ENCODE data around the gene CBLN3.

The CBLN3 gene

DNA sequence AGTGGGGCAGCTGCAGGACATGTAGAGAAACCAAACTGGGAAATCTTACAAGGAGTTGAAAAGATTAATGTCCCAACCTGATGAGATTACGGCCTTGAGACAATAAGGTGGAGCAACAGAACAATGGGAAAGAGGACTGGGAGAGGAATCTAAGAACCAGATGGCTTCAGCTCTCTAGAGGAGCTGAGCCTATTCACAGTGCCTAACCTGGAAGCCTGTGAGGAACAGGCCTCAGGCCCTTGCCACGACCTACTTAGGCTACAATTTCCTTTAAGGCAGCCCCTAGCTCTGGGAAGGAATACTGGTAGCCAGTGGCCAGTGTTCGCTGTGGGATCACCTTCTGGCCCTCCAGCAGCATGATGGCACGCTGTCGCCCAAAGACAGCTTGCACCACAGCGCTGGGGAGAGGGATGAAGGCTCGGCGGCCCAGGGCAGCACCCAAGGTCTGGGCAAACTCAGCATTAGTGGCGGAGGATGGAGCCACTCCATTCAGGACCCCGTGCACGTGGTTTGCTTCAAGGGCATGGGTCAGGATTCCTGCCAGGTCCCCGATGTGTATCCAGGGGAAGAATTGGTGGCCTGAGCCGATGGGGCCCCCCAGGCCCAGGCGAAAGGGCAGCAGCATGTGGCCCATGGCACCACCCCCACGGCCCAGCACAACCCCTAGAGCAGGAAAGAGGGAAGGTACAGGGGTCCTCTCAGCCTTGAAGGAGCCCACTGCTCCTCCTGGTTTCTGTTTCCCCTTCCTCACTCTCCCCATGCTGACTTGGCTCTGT lies 10.6 kb upstream of the CBLN3 start:
- DNase-seq (ENCODE audit: low read depth in 1 of 2, low spot score in 1 of 2): no peak

DNA sequence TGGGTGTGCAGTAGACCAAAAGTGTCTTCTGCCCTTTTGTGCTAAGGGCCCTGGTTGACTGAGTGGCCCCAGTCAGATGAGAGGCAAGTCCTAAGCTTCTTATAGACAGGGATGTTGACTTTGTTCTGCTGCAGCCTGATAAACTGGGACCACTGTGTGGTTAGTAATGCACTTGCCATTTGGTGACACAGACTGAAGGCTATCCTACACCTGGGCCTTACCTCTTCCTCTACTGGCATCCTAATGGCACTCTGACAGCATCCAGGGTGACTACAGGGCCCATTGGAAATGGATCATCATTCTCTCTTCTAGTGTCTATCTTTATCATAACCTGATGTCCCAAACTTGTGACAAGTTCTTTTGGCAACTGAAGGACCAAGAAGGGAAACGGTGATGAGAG lies 9.8 kb upstream of the CBLN3 start:
- no peak for DNase-seq (ENCODE audit: low read depth in 1 of 2, low spot score in 1 of 2)

DNA sequence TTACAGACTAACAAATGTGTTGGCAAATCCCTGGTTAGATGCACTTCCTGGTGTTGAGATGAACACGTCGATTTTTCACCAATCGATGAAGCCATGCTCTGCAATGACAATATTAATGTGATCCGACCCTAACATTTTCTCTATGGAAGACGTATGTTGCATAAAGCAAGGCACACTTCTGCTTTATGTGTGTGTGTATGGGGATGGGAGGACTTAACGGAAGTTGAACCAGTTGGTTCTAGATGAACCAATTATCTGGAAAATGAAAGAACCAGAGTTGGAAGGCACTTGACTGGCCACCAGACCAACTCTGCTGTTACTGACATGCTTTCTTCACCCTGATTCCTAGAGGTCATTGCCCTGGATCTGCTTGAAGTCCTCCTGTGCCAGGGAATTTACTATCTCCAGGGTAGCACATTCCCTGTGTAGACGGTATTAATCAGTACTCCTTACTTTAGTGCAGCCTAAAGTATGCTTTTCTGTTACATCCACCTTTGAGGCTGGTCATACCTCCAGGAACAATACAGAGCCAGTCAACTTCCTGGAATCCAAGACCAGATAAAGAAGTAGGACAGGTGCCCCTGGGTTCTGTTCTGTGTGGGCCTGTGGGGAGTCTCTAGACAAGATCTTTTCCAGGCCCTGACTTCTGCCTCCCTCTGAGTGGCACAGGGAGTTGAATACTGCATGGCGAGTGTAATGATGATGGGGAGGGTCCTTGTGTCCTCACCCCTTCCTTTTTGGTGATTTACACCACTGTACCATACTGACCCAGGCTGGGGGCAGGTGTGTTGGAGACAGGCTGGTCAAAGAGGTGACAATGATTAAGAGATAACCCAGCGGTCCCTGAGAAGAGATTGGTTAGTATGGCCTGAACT lies 9.0 kb upstream of the CBLN3 start:
- no peak for DNase-seq (ENCODE audit: low read depth in 1 of 2, low spot score in 1 of 2)

DNA sequence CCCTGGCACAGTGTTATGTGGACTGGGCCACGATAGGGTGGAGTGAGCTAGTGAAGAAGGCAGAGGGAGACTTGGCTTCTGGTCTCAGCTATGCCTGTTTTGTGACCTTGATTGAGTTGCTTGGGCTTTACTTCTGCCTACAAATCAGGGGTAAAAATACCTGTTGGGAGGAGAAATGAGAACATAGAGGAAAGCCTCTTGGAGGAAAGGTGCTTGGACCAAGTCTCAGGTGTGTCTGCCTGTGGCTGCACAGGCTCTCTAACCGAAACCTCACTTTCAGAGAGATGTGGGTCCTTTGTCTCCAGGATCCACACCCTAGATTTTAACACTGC lies 8.2 kb upstream of the CBLN3 start:
- no peak for DNase-seq (ENCODE audit: low read depth in 1 of 2, low spot score in 1 of 2)

DNA sequence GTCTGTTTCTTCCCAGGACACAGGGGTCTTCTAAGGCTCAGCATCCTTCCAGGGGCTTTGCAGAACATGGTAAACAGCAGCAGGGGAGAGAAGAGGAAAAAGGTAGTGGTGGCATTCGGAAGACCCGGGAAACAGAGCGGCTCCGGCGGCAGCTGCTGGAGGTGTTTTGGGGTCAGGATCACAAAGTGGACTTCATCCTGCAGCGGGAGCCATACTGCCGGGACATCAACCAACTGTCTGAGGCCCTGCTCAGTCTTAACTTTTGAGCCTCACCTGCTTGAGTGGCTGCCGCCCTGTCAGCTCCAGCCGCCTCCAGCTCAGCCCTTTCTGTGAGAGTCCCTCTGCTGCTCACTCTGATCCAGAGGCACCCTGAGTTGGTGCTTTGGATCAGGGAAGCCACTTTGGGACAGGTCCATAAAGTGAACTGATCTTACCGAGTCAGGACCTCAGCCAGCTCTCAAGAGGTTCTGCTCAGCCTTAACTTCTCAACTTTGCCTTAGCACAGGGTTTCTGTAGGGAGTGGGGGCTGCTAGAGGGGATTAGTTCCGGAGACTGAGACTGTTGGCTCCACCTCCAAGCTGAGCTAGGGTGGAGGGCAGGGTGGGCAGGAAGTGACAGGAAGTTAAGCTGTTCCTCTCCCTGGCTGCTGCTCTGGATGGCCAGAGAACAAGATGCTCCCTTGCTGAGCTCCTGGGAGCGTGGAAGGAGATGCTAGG lies 7.7 kb upstream of the CBLN3 start:
- DNase-seq (ENCODE audit: low read depth in 1 of 2, low spot score in 1 of 2): no peak

DNA sequence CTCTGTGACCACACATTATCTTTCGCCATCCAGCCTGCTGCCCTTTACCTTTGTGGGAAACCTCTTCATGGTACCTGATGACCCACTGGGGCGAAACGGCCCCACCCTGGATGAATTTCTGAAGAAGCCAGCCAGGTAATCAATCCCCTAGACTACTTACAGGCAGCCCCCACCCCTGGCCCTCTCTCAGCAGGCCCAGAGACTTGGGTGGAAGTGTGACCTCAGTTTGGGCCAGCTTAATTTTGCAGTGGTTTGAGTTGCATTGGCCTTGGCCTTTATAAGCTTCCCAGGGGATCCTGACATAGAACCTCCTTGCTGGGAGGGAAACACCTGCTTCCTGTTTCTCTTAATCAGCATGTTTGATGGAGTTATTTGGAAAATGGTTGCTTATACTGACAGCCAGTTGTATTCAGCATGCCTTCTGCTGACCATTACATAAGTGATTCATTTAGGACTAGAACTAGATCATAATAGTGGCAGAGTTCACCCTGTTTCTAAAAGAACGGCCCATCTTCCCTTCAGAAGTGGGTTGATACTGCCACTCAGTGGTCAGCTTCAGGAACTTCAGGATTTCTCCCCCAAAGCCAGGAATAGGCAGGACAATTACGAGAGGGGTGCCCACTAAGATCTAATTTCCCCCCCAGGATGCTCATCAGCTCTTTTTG lies 7.0 kb upstream of the CBLN3 start:
- DNase-seq (ENCODE audit: low read depth in 1 of 2, low spot score in 1 of 2): no peak

DNA sequence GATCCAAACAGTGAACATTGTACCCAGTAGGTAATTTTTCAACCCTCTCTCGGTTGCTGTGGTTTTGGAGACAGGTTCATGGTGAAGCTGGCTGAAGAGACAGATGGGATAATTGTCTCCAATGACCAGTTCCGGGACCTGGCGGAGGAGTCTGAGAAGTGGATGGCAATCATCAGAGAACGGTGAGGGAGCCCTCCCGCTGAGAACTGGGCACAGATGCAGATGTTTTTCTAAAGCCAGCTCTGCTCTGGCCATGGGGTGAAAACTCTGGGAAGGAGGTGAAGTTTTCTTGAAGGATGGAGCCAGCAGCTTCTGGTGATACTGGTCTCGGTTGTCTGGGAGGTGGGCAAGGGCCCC lies 6.5 kb upstream of the CBLN3 start:
- no peak for DNase-seq (ENCODE audit: low read depth in 1 of 2, low spot score in 1 of 2)

DNA sequence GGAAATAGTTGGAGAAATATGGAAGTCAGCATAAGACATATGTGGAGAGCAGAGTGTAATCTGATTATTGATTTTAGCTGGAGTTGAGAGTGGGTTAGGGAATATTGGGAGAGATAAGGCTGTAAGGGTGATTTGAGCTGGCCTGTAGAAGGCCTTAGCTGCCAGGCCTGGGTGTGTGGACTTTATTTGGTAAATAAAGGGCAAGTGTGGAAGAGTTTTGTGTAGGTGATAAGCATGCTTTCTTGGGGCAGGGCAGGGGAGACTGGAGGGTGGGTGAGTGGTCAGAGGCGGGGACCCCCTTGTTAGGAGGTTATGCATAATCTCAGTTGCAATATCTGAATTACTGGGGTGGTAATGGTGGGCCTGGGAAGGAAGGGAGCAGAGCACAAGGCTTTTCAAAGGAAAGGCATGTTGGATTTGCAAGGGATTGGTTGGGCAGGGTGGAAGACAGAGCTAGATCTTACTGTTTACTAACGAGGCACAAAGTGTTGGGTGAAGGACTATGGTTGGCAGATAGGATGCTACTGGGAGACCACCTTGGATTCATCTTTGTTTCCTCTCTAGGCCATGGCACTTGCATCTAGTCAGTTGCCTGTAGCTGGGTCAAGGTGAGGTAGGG lies 5.8 kb upstream of the CBLN3 start:
- DNase-seq (ENCODE audit: low read depth in 1 of 2, low spot score in 1 of 2): no peak

DNA sequence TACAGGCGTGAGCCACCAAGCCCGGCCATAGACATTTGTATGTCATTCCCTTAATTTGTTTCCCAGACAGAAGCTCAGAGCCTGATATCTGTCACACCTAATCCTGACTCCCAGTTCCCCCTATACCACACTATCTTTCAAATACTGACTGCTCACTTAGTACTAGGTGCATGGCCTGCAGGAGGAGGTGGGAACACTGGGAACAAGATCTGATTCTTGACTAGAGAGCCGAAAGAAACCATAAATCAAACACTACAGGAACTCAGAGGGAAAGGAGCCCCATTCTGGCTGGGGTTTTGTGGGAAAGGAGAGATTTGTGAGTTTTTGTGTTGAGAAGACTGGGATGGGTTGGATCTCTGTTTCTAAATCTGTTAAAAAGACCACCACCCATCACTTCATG lies 5.2 kb upstream of the CBLN3 start:
- DNase-seq (ENCODE audit: low read depth in 1 of 2, low spot score in 1 of 2): no peak

DNA sequence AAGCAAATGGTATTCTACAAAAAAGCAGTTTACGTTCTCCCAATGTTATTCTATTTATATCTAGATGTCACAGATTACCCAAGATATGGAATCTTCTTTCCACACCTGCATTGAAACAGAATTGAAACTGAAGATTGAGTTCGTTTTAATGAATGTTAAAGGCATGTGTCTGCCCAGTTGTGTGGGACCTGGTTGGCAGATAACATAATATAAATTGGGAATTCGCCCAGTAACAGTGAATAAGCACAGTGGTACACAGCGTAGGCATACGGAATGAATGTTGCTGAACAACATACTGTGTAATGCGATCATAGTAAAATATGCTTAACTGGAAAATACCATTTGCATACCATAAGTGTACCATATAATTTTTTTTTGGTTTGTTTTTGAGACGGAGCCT lies 4.6 kb upstream of the CBLN3 start:
- DNase-seq (ENCODE audit: low read depth in 1 of 2, low spot score in 1 of 2): no peak

DNA sequence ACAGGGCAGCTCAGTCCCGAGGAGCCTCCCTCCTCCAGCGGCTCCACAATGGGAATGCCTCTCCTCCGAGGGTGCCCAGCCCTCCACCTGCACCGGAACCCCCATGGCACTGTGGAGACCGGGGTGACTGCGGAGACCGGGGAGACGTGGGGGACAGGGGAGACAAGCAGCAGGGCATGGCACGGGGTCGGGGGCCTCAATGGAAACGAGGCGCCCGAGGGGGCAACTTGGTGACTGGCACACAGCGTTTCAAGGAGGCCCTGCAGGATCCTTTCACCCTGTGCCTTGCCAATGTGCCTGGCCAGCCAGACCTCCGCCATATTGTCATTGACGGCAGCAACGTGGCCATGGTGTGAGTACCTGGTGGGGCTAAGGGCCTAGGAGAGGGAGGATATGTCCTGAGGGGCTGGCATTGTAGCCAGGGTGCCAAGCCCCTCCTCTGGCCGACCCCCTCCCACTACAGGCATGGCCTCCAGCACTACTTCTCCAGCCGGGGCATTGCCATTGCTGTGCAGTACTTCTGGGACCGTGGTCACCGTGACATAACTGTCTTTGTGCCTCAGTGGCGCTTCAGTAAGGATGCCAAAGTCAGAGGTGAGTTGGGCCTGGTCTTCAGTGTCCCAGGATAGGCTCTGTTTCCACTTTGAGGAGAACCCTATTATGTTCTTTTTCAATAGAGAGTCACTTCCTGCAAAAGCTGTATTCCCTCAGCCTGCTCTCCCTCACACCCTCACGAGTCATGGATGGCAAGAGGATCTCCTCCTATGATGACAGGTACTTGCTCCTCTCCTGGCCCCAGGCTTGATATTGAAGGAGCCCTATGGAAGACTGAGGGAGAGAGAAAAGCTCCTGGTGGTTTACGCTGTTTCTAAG lies 3.0 kb upstream of the CBLN3 start:
- DNase-seq (ENCODE audit: low read depth in 1 of 2, low spot score in 1 of 2): no peak

DNA sequence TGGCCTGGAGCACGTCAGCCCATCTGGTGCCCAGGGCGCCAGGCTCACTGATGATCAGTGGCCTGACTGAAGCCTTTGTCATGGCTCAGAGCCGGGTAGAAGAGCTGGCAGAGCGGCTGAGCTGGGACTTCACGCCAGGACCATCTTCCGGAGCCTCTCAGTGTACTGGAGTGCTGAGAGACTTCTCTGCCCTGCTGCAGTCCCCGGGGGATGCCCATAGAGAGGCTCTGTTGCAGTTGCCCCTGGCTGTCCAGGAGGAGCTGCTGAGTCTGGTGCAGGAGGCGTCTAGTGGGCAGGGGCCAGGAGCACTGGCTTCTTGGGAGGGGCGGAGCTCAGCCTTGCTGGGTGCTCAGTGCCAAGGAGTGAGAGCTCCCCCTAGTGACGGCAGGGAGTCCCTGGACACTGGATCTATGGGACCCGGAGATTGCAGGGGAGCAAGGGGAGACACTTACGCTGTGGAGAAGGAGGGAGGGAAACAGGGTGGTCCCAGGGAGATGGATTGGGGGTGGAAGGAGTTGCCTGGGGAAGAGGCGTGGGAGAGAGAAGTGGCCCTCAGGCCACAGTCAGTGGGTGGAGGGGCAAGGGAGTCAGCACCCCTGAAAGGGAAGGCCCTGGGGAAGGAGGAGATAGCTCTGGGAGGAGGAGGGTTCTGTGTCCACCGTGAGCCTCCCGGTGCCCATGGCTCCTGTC lies 2.2 kb upstream of the CBLN3 start:
- DNase-seq (ENCODE audit: low read depth in 1 of 2, low spot score in 1 of 2): peak; percentile 68 to 81

DNA sequence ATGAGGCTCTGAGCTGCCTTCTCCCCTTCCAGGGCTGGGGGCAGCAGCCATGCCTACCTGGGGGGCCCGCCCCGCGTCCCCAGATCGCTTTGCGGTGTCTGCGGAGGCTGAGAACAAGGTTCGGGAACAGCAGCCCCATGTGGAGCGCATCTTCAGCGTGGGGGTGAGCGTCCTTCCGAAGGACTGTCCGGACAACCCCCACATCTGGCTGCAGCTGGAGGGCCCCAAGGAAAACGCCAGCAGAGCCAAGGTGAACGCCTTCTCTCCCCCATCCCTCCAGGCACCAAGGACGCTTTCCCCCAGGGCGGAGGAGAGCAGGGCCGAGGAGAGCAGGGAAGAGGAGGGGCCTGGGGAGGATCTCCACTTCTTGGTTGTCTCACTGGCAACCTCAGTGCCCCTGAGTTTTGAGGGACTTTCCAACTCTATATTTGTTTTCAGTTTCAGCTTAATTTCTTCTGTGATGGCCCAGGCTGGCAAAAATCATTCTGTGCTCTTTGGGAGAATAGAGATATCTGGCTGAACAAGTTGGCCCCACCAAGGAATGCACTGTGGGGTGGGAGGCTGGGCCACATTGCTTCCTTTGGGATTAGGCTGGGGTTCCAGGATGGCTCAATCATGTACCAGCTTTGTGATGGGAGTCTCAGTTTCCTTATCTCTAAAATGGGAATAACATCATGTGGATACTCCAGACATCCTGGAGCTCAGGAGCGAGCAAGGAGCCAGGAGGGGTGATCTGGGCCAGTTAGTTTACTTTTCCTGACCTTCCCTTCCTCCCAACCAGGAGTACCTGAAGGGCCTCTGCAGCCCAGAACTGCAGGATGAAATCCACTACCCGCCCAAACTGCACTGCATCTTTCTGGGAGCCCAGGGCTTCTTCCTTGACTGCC lies 1.5 kb upstream of the CBLN3 start:
- peak in 1 of 2 donors; percentile 38 for DNase-seq (ENCODE audit: low read depth in 1 of 2, low spot score in 1 of 2)

DNA sequence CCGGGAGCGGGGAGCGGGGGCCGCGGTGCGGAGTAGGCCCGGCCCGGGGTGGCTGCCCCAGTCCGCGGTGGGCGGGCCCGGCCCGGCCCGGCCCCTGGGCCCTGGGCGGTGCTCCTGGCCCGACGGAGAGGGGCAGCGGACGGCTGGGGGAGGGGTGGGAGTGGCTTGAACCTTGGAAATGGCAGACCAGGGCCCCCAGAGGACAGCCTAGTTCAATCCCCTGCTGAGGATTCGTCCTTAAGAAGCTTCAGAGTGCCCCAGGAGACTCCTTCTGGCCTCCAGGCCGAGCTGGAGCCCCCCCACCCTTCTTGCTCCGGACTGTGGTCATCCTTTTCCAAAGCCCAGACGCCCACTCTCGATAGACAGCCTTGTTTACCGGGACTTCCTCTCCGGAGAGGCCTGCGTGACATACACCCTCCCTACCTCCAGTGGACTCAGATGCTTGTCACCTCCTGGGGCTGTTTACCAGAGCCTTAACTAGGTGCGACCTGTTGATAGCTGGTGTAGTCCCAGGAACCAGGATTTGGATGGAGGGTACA lies 744 bp upstream of the CBLN3 start:
- no peak for DNase-seq (ENCODE audit: low read depth in 1 of 2, low spot score in 1 of 2)

DNA sequence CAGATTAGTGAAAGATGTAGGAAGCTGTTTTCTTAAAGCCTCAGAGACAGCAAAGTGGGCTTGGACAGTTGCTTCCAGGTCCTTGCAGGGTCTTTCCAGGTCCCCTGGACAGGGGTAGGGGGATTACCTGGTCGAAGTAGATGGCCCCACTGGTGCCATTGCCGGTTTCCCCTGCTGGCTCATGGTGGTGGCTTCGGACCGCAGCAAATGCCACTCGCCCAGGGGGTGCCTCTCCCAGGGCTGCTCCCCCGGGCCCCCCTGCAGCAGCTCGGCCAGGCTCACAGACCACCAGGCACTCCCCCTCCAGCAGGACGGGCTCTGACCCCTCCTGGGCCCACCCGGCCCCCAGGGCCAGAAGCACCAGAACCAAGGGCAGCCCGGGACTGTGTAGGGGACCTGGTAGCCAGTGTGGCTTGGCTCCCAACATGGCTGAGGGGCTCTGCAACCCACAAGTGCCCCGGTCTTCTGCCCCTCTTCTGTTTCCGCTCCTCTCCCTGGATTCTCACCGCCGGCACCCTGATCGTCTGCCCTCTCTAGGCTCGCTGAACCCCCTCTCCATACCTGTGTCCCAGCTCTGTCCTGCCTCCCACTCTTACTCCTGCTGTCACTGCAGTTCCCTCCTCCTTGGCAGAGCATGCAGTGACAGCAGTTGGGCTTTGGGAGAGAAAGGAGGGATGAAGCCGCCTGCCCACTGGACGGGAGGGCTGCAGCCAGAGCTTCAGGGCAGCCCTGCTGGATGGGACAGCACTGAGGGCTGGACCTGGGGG lies 657 bp downstream of the CBLN3 start:
- no peak for DNase-seq (ENCODE audit: low read depth in 1 of 2, low spot score in 1 of 2)

DNA sequence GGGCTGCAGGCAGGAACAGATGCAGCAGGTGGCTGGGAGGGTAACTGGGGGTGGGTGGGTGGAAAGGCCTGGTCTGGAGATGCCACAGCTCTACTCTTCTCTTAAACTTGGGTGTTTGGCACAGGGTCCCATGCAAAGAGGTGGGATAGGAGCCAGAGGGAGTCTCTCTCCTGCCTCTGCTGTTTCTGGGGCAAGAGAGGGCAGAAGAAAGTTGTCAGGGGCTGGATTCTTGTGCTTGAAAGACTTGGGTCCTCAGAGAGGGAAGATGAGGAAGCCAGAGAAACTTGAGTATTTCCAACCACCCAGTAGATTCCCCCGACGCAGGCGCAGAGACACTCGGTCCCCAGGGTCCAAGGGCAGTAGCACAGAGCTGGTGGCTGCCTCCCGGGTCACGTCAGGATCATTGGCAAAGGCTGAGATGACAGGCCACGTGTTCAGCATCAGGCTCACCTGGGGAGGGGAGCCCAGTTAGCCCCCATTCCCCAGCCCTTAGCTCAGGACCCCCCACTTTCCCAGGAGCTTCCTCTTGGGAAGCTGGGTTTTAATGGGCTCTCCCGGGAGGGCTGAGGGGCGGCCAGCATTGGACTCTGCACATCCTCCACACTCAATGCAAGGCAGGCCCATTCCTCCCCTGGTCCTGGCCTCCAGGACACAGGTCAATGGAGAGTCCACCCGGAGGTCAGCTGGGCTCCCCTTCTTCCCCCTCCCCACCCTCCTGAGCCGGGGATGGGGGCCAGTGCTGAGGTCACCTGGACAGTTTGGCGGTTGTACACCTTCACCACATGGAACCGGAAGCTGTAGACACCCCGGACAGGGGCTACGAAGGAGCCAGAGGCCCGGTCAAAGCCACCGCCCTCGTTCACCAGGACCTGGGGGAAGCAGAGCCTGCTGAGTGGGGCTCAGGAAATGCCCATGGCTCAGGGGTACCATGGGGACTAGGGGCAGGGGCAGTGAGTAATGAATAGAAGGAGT lies 1.6 kb downstream of the CBLN3 start:
- DNase-seq (ENCODE audit: low read depth in 1 of 2, low spot score in 1 of 2): no peak

Data from activated T-helper 1 cell treated with anti-CD3 and anti-CD28 coated beads, Interleukin-2, amount 50 U/mL, for 16 hours (primary cell).